Right atrium auricular region (tissue), 2 donors: ENCODE measurements around the gene GAP43. TPM values are rescaled to one million over a fixed set of nuclear protein-coding genes. Genes with fewer than 3 reads are reported as not detected.

Experiments used
- DNase-seq: peaks from one replicate; pipeline ENCODE4 v3.0.0-alpha.2; 2019; ENCODE audit warnings: low spot score
- H3K27ac ChIP-seq, 2 donors: fragments of 200-600 bp; sonication (generic); 1 replicate in 1 of 2; 2 replicates in 1 of 2; pipeline ENCODE4 v1.5.1; 2016 to 2019
- H3K27me3 ChIP-seq, 2 donors: fragments of 200-600 bp; sonication (generic); one replicate each; pipeline versions ENCODE4 v1.5.1 to v1.6.0; 2017 to 2019
- H3K36me3 ChIP-seq: fragments of 200-600 bp; sonication (generic); one replicate; pipeline ENCODE4 v1.5.1; 2016
- H3K4me1 ChIP-seq, 2 donors: fragments of 200-600 bp; sonication (generic); one replicate each; pipeline versions ENCODE4 v1.5.1 to v1.6.0; 2017 to 2019
- H3K4me3 ChIP-seq, 2 donors: fragments of 200-600 bp; sonication (generic); 1 replicate in 1 of 2; 2 replicates in 1 of 2; pipeline ENCODE4 v1.5.1; 2017 to 2019; ENCODE audit warnings: mild to moderate bottlenecking in 1 of 2, moderate library complexity in 1 of 2
- H3K9me3 ChIP-seq, 2 donors: fragments of 200-600 bp; sonication (generic); one replicate each; pipeline ENCODE4 v1.5.1; 2019
- CTCF ChIP-seq, 2 donors: fragments of 200-600 bp; sonication (generic); IDR thresholded peaks; one replicate each; pipeline ENCODE4 v1.5.1; 2019; ENCODE audit warnings: antibody characterized with exemption in 2 of 2
- total RNA-seq, 2 donors: library from RNA; depleted of rRNA; stranded (reverse); fragments of >200 nt; gene quantifications; one replicate each; pipeline ENCODE4 v1.1.0, GENCODE V29; 2016

GAP43 gene, protein sequence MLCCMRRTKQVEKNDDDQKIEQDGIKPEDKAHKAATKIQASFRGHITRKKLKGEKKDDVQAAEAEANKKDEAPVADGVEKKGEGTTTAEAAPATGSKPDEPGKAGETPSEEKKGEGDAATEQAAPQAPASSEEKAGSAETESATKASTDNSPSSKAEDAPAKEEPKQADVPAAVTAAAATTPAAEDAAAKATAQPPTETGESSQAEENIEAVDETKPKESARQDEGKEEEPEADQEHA
- total RNA-seq, result 1 to 10 TPM in 1 of 2 donors, under 1 TPM in 1; 0.47 to 1.7 TPM

- Histone ChIP-seq H3K4me3 (peak within 1 kb of the TSS; percentile 25 to 37), H3K27ac (no peak within 1 kb of the TSS), H3K27me3 (no peaks in the 10 kb centered on the region), H3K4me1 (no peaks in the 10 kb centered on the region), H3K36me3 (no peaks in the 10 kb centered on the region), H3K9me3 (no peaks in the 10 kb centered on the region)
- no peak for TF ChIP-seq CTCF (IDR thresholded peaks at IDR 0.05)
- DNase-seq, result no peak
Measured at GRCh38 chr3:115623044-115623868, at the start of gene GAP43. TSS of gene GAP43 (plus strand) at chr3:115623510. CDS start at chr3:115623690, 180 bp downstream.

GRCh38 chr3:115576325-115576875 is 46.9 kb upstream of the GAP43 start:
- H3K9me3 ChIP-seq, result no peaks in the 10 kb centered on the region

DNA sequence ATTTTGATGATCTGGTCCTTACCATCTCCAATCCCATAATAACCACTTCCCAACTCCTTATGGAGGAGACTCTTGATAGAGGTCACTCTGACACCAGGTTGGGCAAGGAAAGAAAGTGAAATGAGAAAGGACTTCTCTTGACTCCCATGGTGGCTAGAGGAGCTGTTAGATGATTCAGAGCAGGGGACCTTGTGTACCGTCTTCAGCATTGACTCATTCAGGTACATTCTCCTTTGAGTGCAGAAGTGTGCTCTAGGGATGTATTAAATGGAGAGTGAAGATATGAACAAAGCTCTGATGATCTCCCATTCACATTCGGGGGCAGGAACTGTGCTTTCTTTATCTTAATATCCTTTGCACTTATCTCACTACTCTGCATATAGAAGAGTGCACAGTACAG is 46.3 kb upstream of the GAP43 start:
- no peak for DNase-seq
- no peaks in the 10 kb centered on the region for H3K4me1 ChIP-seq
- H3K27me3 ChIP-seq, result no peaks in the 10 kb centered on the region
- no peak for TF ChIP-seq CTCF (IDR thresholded peaks at IDR 0.05)
- no peak overlapping the region for H3K27ac ChIP-seq
- H3K4me3 ChIP-seq, result no peak overlapping the region
- H3K36me3 ChIP-seq, result no peaks in the 10 kb centered on the region
- no peaks in the 10 kb centered on the region for H3K9me3 ChIP-seq

More at GRCh38 chr3:115576325-115576875, 46.9 kb upstream of the GAP43 start:
- TF ChIP-seq CTCF (IDR thresholded peaks at IDR 0.05), result no peak
- H3K27ac ChIP-seq, result peak overlapping the region in 1 of 2 donors; percentile 16
- no peak overlapping the region for H3K4me3 ChIP-seq
- H3K36me3 ChIP-seq, result no peaks in the 10 kb centered on the region
- no peak for DNase-seq
- H3K27me3 ChIP-seq, result no peaks in the 10 kb centered on the region
- H3K4me1 ChIP-seq, result no peaks in the 10 kb centered on the region

DNA sequence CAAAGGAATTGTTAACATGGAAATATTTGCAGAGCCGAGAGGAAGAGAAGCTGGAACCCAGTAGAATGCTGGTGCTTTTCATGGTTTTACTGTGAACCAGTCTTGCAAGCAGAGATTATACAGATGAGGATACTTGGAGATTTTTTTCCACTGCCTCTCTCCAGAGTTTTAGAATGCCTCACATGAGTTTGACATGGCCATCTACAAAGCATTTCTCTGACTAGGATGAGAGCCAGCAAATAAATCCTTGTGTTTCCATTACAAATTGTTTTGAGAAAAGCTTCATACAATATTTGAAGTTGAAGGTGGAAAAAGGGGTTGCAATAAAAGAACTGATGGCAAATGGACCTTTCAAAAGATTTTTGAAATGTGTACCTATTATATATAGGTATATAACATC is 45.0 kb upstream of the GAP43 start:
- DNase-seq, result no peak
- Histone ChIP-seq H3K9me3 (no peaks in the 10 kb centered on the region), H3K4me3 (no peak overlapping the region), H3K27ac (no peak overlapping the region), H3K27me3 (no peaks in the 10 kb centered on the region), H3K4me1 (no peaks in the 10 kb centered on the region), H3K36me3 (no peaks in the 10 kb centered on the region)
- no peak for TF ChIP-seq CTCF (IDR thresholded peaks at IDR 0.05)

- Histone ChIP-seq H3K36me3 (no peaks in the 10 kb centered on the region), H3K9me3 (peaks cover 0 to 3% of the 10 kb centered on the region in 2 donors), H3K27ac (no peak overlapping the region), H3K4me1 (no peaks in the 10 kb centered on the region), H3K4me3 (no peak overlapping the region), H3K27me3 (no peaks in the 10 kb centered on the region)
- DNase-seq, result no peak
- no peak for TF ChIP-seq CTCF (IDR thresholded peaks at IDR 0.05)
Measured at GRCh38 chr3:115580566-115580965, 42.7 kb upstream of the GAP43 start.
